NCI-H2171 treated with DMSO at 0.1 percent for 48 hours (cell line): ENCODE results near the gene WDR90.

Experiments used
- DNase-seq: peaks from one replicate; lab custom pipeline; 2025; lab: John Stamatoyannopoulos, UW

The WDR90 gene

GRCh38 chr16:648781-649589, at the start of gene WDR90:
TSS of gene WDR90 (plus strand) at chr16:649365. CDS start at chr16:649417, 52 bp downstream.
- DNase-seq, result peak; percentile 91

GRCh38 chr16:600781-601180, 48.4 kb upstream of the WDR90 start:
- peak; percentile 50 for DNase-seq

- no peak for DNase-seq
Observed at GRCh38 chr16:603933-604332, 45.2 kb upstream of the WDR90 start.

GRCh38 chr16:606656-607307, 42.4 kb upstream of the WDR90 start:
- DNase-seq, result no peak

GRCh38 chr16:608019-608418, 41.1 kb upstream of the WDR90 start:
- no peak for DNase-seq

- DNase-seq, result no peak
Observed at GRCh38 chr16:609316-609715, 39.8 kb upstream of the WDR90 start.

GRCh38 chr16:609984-610383, 39.2 kb upstream of the WDR90 start:
- no peak for DNase-seq

GRCh38 chr16:610513-611381, 38.4 kb upstream of the WDR90 start:
- no peak for DNase-seq

GRCh38 chr16:615122-615521, 34.0 kb upstream of the WDR90 start:
- no peak for DNase-seq

GRCh38 chr16:616733-617586, 32.2 kb upstream of the WDR90 start:
- no peak for DNase-seq

- DNase-seq, result peak; percentile 20
Observed at GRCh38 chr16:617855-618254, 31.3 kb upstream of the WDR90 start.

GRCh38 chr16:619476-620100, 29.6 kb upstream of the WDR90 start:
- DNase-seq, result no peak

- DNase-seq, result peak; percentile 46
Observed at GRCh38 chr16:620700-621525, 28.3 kb upstream of the WDR90 start.

GRCh38 chr16:621526-622105, 27.5 kb upstream of the WDR90 start:
- peak; percentile 65 for DNase-seq

GRCh38 chr16:622920-623280, 26.3 kb upstream of the WDR90 start:
- DNase-seq, result no peak

GRCh38 chr16:624526-625070, 24.6 kb upstream of the WDR90 start:
- DNase-seq, result no peak

GRCh38 chr16:625117-625976, 23.8 kb upstream of the WDR90 start:
- DNase-seq, result no peak

GRCh38 chr16:625977-626765, 23.0 kb upstream of the WDR90 start:
- no peak for DNase-seq
